ENCODE measurements around the gene OCA2.

DNA sequence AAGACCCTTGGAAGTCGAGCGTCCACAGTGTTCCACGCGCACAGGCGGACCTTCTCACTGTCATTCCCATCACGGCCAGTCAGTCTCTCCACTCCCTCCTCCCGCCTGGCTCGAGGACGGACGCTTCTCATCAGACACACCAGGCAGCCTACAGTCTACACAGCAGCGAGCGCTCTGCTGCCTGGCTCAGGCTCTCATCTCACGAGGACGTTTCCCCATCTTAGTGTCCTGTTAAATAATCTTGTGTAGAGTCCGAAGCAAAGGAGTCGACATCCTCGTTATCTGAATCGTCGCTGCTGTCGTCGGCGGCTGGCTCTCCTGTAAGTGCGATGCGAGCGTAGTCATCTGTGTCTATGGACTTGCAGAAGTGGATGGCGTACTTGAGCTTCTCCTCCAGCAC, 12.4 kb upstream of the OCA2 start:
- TF ChIP-seq, protein P1, sequence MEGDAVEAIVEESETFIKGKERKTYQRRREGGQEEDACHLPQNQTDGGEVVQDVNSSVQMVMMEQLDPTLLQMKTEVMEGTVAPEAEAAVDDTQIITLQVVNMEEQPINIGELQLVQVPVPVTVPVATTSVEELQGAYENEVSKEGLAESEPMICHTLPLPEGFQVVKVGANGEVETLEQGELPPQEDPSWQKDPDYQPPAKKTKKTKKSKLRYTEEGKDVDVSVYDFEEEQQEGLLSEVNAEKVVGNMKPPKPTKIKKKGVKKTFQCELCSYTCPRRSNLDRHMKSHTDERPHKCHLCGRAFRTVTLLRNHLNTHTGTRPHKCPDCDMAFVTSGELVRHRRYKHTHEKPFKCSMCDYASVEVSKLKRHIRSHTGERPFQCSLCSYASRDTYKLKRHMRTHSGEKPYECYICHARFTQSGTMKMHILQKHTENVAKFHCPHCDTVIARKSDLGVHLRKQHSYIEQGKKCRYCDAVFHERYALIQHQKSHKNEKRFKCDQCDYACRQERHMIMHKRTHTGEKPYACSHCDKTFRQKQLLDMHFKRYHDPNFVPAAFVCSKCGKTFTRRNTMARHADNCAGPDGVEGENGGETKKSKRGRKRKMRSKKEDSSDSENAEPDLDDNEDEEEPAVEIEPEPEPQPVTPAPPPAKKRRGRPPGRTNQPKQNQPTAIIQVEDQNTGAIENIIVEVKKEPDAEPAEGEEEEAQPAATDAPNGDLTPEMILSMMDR (IDR thresholded peaks at IDR 0.05), result no peak
- TF ChIP-seq POLR2AphosphoS5 (IDR thresholded peaks at IDR 0.05), result no peak
- TF ChIP-seq POLR2A (IDR thresholded peaks at IDR 0.05), result no peak

Measured in prostate gland (tissue), 2 donors.